Natural killer cell treated with Interleukin-12 subunit alpha and Interleukin-12 subunit beta and Interleukin-15 and Interleukin-18, amount 100 ng/mL, for 72 hours (primary cell): ENCODE results near the gene GATAD2B. TPM values are rescaled to one million over a fixed set of nuclear protein-coding genes. Genes with fewer than 3 reads are reported as not detected.

ENCODE experiments used
- ATAC-seq, 2 donors: fragments of 150-1000 bp; cut with Tn5 transposase in 1 of 2; sonication (Bioruptor Pico), chemical (Tn5 transposase) in 1 of 2; 2 replicates each; pipeline ENCODE4 v1.10.0; 2021
- DNase-seq: peaks from one replicate; pipeline ENCODE4 v3.0.0; 2022; ENCODE audit warnings: low spot score
- H3K27ac Mint-ChIP-seq, 2 donors: 1 replicate in 1 of 2; 2 replicates in 1 of 2; pipeline ENCODE4 v1.8.0; 2022; ENCODE audit warnings: mixed read lengths in 2 of 2, mild to moderate bottlenecking in 1 of 2, moderate library complexity in 1 of 2
- H3K27me3 Mint-ChIP-seq, 2 donors: 1 replicate in 1 of 2; 2 replicates in 1 of 2; pipeline ENCODE4 v1.8.0; 2022; ENCODE audit warnings: mixed read lengths in 2 of 2
- H3K36me3 Mint-ChIP-seq: one replicate; pipeline ENCODE4 v1.8.0; 2022; ENCODE audit warnings: mixed read lengths
- H3K4me1 Mint-ChIP-seq, 2 donors: 1 replicate in 1 of 2; 2 replicates in 1 of 2; pipeline ENCODE4 v1.8.0; 2022; ENCODE audit warnings: low read depth in 2 of 2, mixed read lengths in 2 of 2, mild to moderate bottlenecking in 1 of 2
- H3K4me3 Mint-ChIP-seq: one replicate; pipeline ENCODE4 v1.8.0; 2022; ENCODE audit warnings: mixed read lengths
- H3K9me3 Mint-ChIP-seq: 2 replicates; pipeline ENCODE4 v1.8.0; 2022; ENCODE audit warnings: mixed read lengths
- total RNA-seq, 2 donors: library from RNA; stranded (reverse); gene quantifications; one replicate each; pipeline ENCODE4 v1.2.3, GENCODE V29; 2022

Gene GATAD2B
- total RNA-seq, 2 donors from 2014 or later, result 58.5 to 76.6 TPM

- DNase-seq, result peak; percentile 40
These were observed 142.8 kb downstream of the GATAD2B start for GRCh38 chr1:153779781-153780541.

GRCh38 chr1:153778824-153779519 lies 143.8 kb downstream of the GATAD2B start:
- H3K9me3 Mint-ChIP-seq, result no peaks in the 10 kb centered on the region
- peak overlapping the region; percentile 20 for H3K4me3 Mint-ChIP-seq
- H3K27ac Mint-ChIP-seq, result peak overlapping the region; percentile 62 to 76
- ATAC-seq, result no peak
- H3K4me1 Mint-ChIP-seq, result peaks cover 44% of the 10 kb centered on the region in 2 donors
- no peaks in the 10 kb centered on the region for H3K27me3 Mint-ChIP-seq
- H3K36me3 Mint-ChIP-seq, result no peaks in the 10 kb centered on the region
- no peak for DNase-seq

More at GRCh38 chr1:153779781-153780541, 142.8 kb downstream of the GATAD2B start:
- Mint-ChIP-seq H3K27ac (peak overlapping the region; percentile 62 to 76), H3K9me3 (no peaks in the 10 kb centered on the region), H3K27me3 (no peaks in the 10 kb centered on the region), H3K4me1 (peaks cover 34% of the 10 kb centered on the region in 2 donors), H3K4me3 (no peak overlapping the region), H3K36me3 (no peaks in the 10 kb centered on the region)
- ATAC-seq, result no peak

- Mint-ChIP-seq H3K27ac (peak overlapping the region; percentile 76 to 84), H3K4me3 (peak overlapping the region; percentile 91), H3K36me3 (no peaks in the 10 kb centered on the region), H3K27me3 (no peaks in the 10 kb centered on the region), H3K4me1 (peaks cover 48 to 49% of the 10 kb centered on the region in 2 donors), H3K9me3 (no peaks in the 10 kb centered on the region)
- ATAC-seq (no peak), DNase-seq (no peak)
These were observed 144.5 kb downstream of the GATAD2B start for GRCh38 chr1:153778051-153778823.

GRCh38 chr1:153777648-153778047 lies 145.1 kb downstream of the GATAD2B start:
- no peak for ATAC-seq
- Mint-ChIP-seq H3K36me3 (no peaks in the 10 kb centered on the region), H3K4me3 (peak overlapping the region; percentile 91), H3K27ac (peak overlapping the region; percentile 76 to 84), H3K27me3 (no peaks in the 10 kb centered on the region), H3K9me3 (no peaks in the 10 kb centered on the region), H3K4me1 (peaks cover 48 to 50% of the 10 kb centered on the region in 2 donors)
- DNase-seq, result no peak

- peak overlapping the region; percentile 76 to 84 for H3K27ac Mint-ChIP-seq
- no peaks in the 10 kb centered on the region for H3K9me3 Mint-ChIP-seq
- no peaks in the 10 kb centered on the region for H3K27me3 Mint-ChIP-seq
- H3K4me1 Mint-ChIP-seq, result peaks cover 43 to 48% of the 10 kb centered on the region in 2 donors
- ATAC-seq (no peak), DNase-seq (no peak)
- peak overlapping the region; percentile 91 for H3K4me3 Mint-ChIP-seq
- no peaks in the 10 kb centered on the region for H3K36me3 Mint-ChIP-seq
These were observed 145.9 kb downstream of the GATAD2B start for GRCh38 chr1:153776845-153777370.

- Mint-ChIP-seq H3K27me3 (no peaks in the 10 kb centered on the region), H3K36me3 (no peaks in the 10 kb centered on the region), H3K9me3 (no peaks in the 10 kb centered on the region), H3K27ac (peak overlapping the region; percentile 76 to 84), H3K4me3 (peak overlapping the region; percentile 91), H3K4me1 (peaks cover 42 to 47% of the 10 kb centered on the region in 2 donors)
- DNase-seq, result no peak
- ATAC-seq, result no peak
These were observed 146.4 kb downstream of the GATAD2B start for GRCh38 chr1:153776352-153776751.

- Mint-ChIP-seq H3K27me3 (no peaks in the 10 kb centered on the region), H3K9me3 (no peaks in the 10 kb centered on the region), H3K27ac (peak overlapping the region; percentile 84 to 92), H3K4me3 (peak overlapping the region; percentile 91), H3K4me1 (peaks cover 42 to 47% of the 10 kb centered on the region in 2 donors), H3K36me3 (no peaks in the 10 kb centered on the region)
- DNase-seq, result peak; percentile 93
- ATAC-seq, result peak; percentile 87 to 92
These were observed 147.1 kb downstream of the GATAD2B start for GRCh38 chr1:153775458-153776327.

- Mint-ChIP-seq H3K4me3 (peak within 1 kb of the TSS; percentile 91), H3K27ac (peak within 1 kb of the TSS; percentile 84 to 92), H3K4me1 (peaks cover 42 to 50% of the 10 kb centered on the region in 2 donors), H3K9me3 (no peaks in the 10 kb centered on the region), H3K27me3 (no peaks in the 10 kb centered on the region), H3K36me3 (no peaks in the 10 kb centered on the region)
- DNase-seq (peak; percentile 76), ATAC-seq (peak; percentile 76 to 82)
These were observed 147.9 kb downstream of the GATAD2B start, which contains the start of gene SLC27A3 for GRCh38 chr1:153774780-153775457. SLC27A3 (plus strand) TSS chr1:153775407; CDS start chr1:153775498, 91 bp downstream.

GRCh38 chr1:153774026-153774595 lies 148.7 kb downstream of the GATAD2B start:
- H3K27me3 Mint-ChIP-seq, result no peaks in the 10 kb centered on the region
- H3K27ac Mint-ChIP-seq, result peak overlapping the region; percentile 84 to 92
- no peaks in the 10 kb centered on the region for H3K36me3 Mint-ChIP-seq
- DNase-seq, result no peak
- H3K4me3 Mint-ChIP-seq, result peak overlapping the region; percentile 91
- peaks cover 42 to 47% of the 10 kb centered on the region in 2 donors for H3K4me1 Mint-ChIP-seq
- H3K9me3 Mint-ChIP-seq, result no peaks in the 10 kb centered on the region
- ATAC-seq, result no peak

GRCh38 chr1:153773096-153773921 lies 149.5 kb downstream of the GATAD2B start:
- ATAC-seq (peak in 1 of 2 donors; percentile 1), DNase-seq (peak; percentile 67)
- H3K9me3 Mint-ChIP-seq, result no peaks in the 10 kb centered on the region
- peak overlapping the region; percentile 84 to 92 for H3K27ac Mint-ChIP-seq
- peaks cover 37 to 42% of the 10 kb centered on the region in 2 donors for H3K4me1 Mint-ChIP-seq
- peak overlapping the region; percentile 91 for H3K4me3 Mint-ChIP-seq
- no peaks in the 10 kb centered on the region for H3K27me3 Mint-ChIP-seq
- peaks cover 3% of the 10 kb centered on the region for H3K36me3 Mint-ChIP-seq

- no peak for DNase-seq
- no peaks in the 10 kb centered on the region for H3K27me3 Mint-ChIP-seq
- peaks cover 26 to 32% of the 10 kb centered on the region in 2 donors for H3K4me1 Mint-ChIP-seq
- H3K4me3 Mint-ChIP-seq, result no peak overlapping the region
- H3K27ac Mint-ChIP-seq, result peak overlapping the region in 1 of 2 donors; percentile 92
- H3K9me3 Mint-ChIP-seq, result no peaks in the 10 kb centered on the region
- no peak for ATAC-seq
- H3K36me3 Mint-ChIP-seq, result peaks cover 10% of the 10 kb centered on the region
These were observed 150.8 kb downstream of the GATAD2B start for GRCh38 chr1:153771841-153772593.
